OCI-LY3 (cell line): ENCODE measurements around the gene ABCB9.

ENCODE experiments used
- EZH2phosphoT487 ChIP-seq: fragments of 200-600 bp; shearing (Covaris generic); IDR thresholded peaks from 2 replicates; pipeline ENCODE4 v1.6.1; 2018; ENCODE audit warnings: antibody characterized with exemption, mixed run types, low read depth
- TF ChIP-seq, protein P1 (sequence below): fragments of 200-600, 300-600 bp; sonication (generic); IDR thresholded peaks from 2 replicates; pipeline ENCODE4 v1.5.1; 2014; ENCODE audit warnings: antibody characterized with exemption, low read length, low read depth

DNA sequence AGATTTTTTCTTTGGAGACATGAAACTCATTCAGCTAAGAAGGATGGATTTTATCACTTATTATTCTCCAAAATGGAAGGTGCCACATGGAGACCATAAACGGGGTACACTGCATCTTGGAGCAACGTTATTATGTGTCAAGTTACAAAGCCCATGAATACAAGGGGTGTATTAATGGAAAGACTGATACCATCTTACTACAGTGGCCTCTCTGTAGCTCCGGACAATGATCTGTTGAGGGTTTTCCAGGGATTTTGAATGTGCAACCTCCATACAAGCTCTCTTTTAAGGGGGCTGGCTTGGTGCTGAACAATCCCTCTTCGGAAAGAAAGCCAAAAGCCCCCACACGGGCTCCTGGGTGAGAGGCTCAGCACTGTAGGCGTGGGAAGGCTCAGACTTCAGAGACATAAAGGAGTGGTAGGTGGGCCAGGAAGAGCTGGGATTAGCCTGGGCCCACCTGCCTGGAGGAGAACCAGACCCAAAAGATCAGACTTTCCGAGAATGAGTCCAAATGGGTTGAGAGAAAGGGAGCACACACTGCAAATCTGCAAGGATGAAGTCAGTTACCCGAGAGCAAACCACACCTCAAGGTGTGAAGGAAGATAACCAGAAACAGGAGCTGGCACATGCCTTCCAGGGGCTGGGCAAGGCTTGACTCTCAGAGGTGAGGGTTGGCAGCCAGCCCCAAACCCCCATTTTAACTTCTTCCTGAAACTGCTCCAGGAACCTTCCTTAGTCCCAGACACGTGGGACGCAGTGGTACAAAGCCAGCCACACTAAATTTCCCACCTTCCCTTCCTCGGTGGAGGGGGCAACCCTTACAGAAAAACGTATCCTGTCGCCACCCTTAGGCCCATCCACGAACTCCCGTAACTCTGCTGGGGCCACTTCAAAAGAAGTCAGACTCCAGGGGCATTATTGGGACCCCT is 71.8 kb downstream of the ABCB9 start:
- TF ChIP-seq, protein P1, sequence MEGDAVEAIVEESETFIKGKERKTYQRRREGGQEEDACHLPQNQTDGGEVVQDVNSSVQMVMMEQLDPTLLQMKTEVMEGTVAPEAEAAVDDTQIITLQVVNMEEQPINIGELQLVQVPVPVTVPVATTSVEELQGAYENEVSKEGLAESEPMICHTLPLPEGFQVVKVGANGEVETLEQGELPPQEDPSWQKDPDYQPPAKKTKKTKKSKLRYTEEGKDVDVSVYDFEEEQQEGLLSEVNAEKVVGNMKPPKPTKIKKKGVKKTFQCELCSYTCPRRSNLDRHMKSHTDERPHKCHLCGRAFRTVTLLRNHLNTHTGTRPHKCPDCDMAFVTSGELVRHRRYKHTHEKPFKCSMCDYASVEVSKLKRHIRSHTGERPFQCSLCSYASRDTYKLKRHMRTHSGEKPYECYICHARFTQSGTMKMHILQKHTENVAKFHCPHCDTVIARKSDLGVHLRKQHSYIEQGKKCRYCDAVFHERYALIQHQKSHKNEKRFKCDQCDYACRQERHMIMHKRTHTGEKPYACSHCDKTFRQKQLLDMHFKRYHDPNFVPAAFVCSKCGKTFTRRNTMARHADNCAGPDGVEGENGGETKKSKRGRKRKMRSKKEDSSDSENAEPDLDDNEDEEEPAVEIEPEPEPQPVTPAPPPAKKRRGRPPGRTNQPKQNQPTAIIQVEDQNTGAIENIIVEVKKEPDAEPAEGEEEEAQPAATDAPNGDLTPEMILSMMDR, result no peak
- no peak for TF ChIP-seq EZH2phosphoT487
